ENCODE measurements around the gene CACNA1B.
A peak's percentile ranks its signal among the peaks of the same experiment; 100 is the strongest.
"Not testable (repeated sequence)": the region's sequence is repeated elsewhere in the genome, so short reads cannot be mapped to it uniquely, and the experiment has no call there.

The CACNA1B gene

GRCh38 chr9:138140980-138141379, 263.4 kb downstream of the CACNA1B start:
- H3K4me1 ChIP-seq (ENCODE audit: control insufficient read depth in 1 of 2, insufficient read depth in 2 of 2, low read length in 2 of 2); H3K9me3 ChIP-seq (ENCODE audit: control insufficient read depth in 1 of 2, low read length in 2 of 2); H3K4me3 ChIP-seq (ENCODE audit: low read depth in 1 of 2, low read length in 2 of 2); H3K9ac ChIP-seq (ENCODE audit: low read depth in 1 of 2, low read length in 2 of 2); H3K36me3 ChIP-seq (ENCODE audit: control insufficient read depth in 1 of 2, insufficient read depth in 2 of 2, low read length in 2 of 2); H3K27ac ChIP-seq (ENCODE audit: low read depth, low read length); H3K27me3 ChIP-seq (ENCODE audit: control insufficient read depth in 1 of 2, insufficient read depth in 2 of 2, low read length in 2 of 2): not testable (repeated sequence)

DNA sequence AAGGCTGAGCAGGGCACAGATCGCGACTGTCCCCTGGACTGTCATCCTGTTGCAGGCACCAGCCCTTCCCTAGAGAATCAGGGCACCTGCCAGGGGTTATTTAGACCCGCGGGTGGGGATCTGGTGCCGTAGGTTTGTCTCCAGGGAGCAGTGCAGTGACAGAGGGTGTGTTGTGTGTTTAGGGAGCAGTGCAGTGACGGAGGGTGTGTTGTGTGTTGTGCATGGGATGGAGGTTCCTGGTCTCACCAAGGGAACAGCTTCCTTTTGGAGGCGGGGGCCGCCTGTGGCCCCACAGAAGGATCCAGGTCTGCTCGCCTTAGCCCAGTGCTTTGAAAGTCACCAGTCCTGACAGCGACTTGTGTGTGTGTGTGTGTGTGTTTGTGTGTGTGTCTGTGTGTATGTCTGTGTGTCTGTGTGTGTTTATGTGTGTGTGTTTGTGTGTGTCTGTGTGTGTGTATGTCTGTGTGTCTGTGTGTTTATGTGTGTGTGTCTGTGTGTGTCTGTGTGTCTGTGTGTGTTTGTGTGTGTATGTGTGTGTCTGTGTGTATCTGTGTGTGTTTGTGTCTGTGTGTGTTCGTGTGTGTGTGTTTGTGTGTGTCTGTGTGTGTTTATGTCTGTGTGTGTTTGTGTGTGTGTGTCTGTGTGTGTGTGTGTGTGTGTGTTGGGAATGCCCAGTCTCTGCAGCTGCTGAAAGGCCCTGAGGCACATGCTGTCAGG, 265.1 kb downstream of the CACNA1B start:
- not testable (repeated sequence) for H3K9ac ChIP-seq (ENCODE audit: low read depth in 1 of 2, low read length in 2 of 2); H3K4me3 ChIP-seq (ENCODE audit: low read depth in 1 of 2, low read length in 2 of 2); H3K27ac ChIP-seq (ENCODE audit: low read depth, low read length); H3K36me3 ChIP-seq (ENCODE audit: control insufficient read depth in 1 of 2, insufficient read depth in 2 of 2, low read length in 2 of 2); H3K9me3 ChIP-seq (ENCODE audit: control insufficient read depth in 1 of 2, low read length in 2 of 2); H3K27me3 ChIP-seq (ENCODE audit: control insufficient read depth in 1 of 2, insufficient read depth in 2 of 2, low read length in 2 of 2); H3K4me1 ChIP-seq (ENCODE audit: control insufficient read depth in 1 of 2, insufficient read depth in 2 of 2, low read length in 2 of 2)

- not testable (repeated sequence) for H3K9ac ChIP-seq (ENCODE audit: low read depth in 1 of 2, low read length in 2 of 2); H3K4me3 ChIP-seq (ENCODE audit: low read depth in 1 of 2, low read length in 2 of 2); H3K36me3 ChIP-seq (ENCODE audit: control insufficient read depth in 1 of 2, insufficient read depth in 2 of 2, low read length in 2 of 2); H3K27me3 ChIP-seq (ENCODE audit: control insufficient read depth in 1 of 2, insufficient read depth in 2 of 2, low read length in 2 of 2); H3K9me3 ChIP-seq (ENCODE audit: control insufficient read depth in 1 of 2, low read length in 2 of 2); H3K4me1 ChIP-seq (ENCODE audit: control insufficient read depth in 1 of 2, insufficient read depth in 2 of 2, low read length in 2 of 2); H3K27ac ChIP-seq (ENCODE audit: low read depth, low read length)
These were observed 265.9 kb downstream of the CACNA1B start for GRCh38 chr9:138143491-138143890.

GRCh38 chr9:138147556-138147955, 270.0 kb downstream of the CACNA1B start:
- not testable (repeated sequence) for H3K36me3 ChIP-seq (ENCODE audit: control insufficient read depth in 1 of 2, insufficient read depth in 2 of 2, low read length in 2 of 2); H3K9ac ChIP-seq (ENCODE audit: low read depth in 1 of 2, low read length in 2 of 2); H3K9me3 ChIP-seq (ENCODE audit: control insufficient read depth in 1 of 2, low read length in 2 of 2); H3K4me3 ChIP-seq (ENCODE audit: low read depth in 1 of 2, low read length in 2 of 2); H3K27ac ChIP-seq (ENCODE audit: low read depth, low read length); H3K27me3 ChIP-seq (ENCODE audit: control insufficient read depth in 1 of 2, insufficient read depth in 2 of 2, low read length in 2 of 2); H3K4me1 ChIP-seq (ENCODE audit: control insufficient read depth in 1 of 2, insufficient read depth in 2 of 2, low read length in 2 of 2)

DNA sequence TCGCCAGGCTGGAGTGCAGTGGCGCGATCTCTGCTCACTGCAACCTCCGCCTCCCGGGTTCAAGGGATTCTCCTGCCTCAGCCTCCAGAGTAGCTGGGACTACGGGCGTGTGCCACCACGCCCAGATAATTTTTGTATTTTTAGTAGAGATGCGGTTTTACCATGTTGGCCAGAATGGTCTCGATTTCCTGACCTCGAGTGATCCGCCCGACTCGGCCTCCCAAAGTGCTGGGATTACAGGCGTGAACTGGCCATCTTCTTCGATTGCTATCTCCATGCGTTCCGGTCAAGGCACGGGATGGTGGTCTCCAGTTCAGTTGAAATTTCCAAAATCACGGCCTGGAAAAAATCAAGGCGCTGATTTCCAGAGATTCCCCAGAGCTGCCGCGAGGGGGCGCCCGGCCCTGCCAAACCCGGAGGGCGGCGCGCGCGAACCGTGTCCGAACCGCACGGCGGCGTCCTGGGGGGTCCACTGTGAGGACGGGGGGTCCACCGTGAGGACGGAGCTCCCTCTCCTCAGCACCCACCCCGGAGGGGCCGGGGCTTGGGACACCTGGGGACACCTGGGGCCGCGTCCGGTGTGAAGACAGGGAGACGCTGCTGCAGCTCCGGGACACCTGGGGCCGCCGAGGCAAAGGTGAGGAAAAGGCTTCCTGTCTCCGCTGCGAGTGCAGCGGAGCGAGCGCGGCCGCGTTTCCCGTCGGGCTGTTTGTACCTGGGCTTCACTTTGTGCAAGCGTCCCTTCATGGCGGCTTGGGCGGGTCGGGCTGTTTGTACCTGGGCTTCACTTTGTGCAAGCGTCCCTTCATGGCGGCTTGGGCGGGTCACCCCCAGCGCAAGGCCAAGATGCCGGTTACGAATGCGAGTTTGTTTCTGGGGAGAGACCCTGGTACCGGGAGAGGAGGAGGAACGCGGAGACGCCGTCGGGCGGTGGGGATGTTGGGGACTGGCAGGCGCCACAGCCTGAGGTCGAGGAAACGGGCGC, 272.4 kb downstream of the CACNA1B start:
- not testable (repeated sequence) for H3K27me3 ChIP-seq (ENCODE audit: control insufficient read depth in 1 of 2, insufficient read depth in 2 of 2, low read length in 2 of 2); H3K27ac ChIP-seq (ENCODE audit: low read depth, low read length); H3K36me3 ChIP-seq (ENCODE audit: control insufficient read depth in 1 of 2, insufficient read depth in 2 of 2, low read length in 2 of 2); H3K4me1 ChIP-seq (ENCODE audit: control insufficient read depth in 1 of 2, insufficient read depth in 2 of 2, low read length in 2 of 2); H3K9me3 ChIP-seq (ENCODE audit: control insufficient read depth in 1 of 2, low read length in 2 of 2); H3K9ac ChIP-seq (ENCODE audit: low read depth in 1 of 2, low read length in 2 of 2)
- peak overlapping the region; percentile 15 to 64 for H3K4me3 ChIP-seq (ENCODE audit: low read depth in 1 of 2, low read length in 2 of 2)

- H3K27me3 ChIP-seq (ENCODE audit: control insufficient read depth in 1 of 2, insufficient read depth in 2 of 2, low read length in 2 of 2); H3K9me3 ChIP-seq (ENCODE audit: control insufficient read depth in 1 of 2, low read length in 2 of 2); H3K4me3 ChIP-seq (ENCODE audit: low read depth in 1 of 2, low read length in 2 of 2); H3K4me1 ChIP-seq (ENCODE audit: control insufficient read depth in 1 of 2, insufficient read depth in 2 of 2, low read length in 2 of 2); H3K9ac ChIP-seq (ENCODE audit: low read depth in 1 of 2, low read length in 2 of 2); H3K36me3 ChIP-seq (ENCODE audit: control insufficient read depth in 1 of 2, insufficient read depth in 2 of 2, low read length in 2 of 2); H3K27ac ChIP-seq (ENCODE audit: low read depth, low read length): not testable (repeated sequence)
These were observed 278.2 kb downstream of the CACNA1B start for GRCh38 chr9:138155788-138156187.

GRCh38 chr9:138166793-138167192, 289.2 kb downstream of the CACNA1B start:
- not testable (repeated sequence) for H3K9me3 ChIP-seq (ENCODE audit: control insufficient read depth in 1 of 2, low read length in 2 of 2); H3K27me3 ChIP-seq (ENCODE audit: control insufficient read depth in 1 of 2, insufficient read depth in 2 of 2, low read length in 2 of 2); H3K27ac ChIP-seq (ENCODE audit: low read depth, low read length); H3K36me3 ChIP-seq (ENCODE audit: control insufficient read depth in 1 of 2, insufficient read depth in 2 of 2, low read length in 2 of 2); H3K9ac ChIP-seq (ENCODE audit: low read depth in 1 of 2, low read length in 2 of 2); H3K4me1 ChIP-seq (ENCODE audit: control insufficient read depth in 1 of 2, insufficient read depth in 2 of 2, low read length in 2 of 2); H3K4me3 ChIP-seq (ENCODE audit: low read depth in 1 of 2, low read length in 2 of 2)

Measured in duodenal mucosa (tissue), 2 donors.